NCI-H2227 treated with DMSO at 0.1 percent for 48 hours (cell line): ENCODE results near the gene BTBD2.
"Not testable (repeated sequence)": the region's sequence is repeated elsewhere in the genome, so short reads cannot be mapped to it uniquely, and the experiment has no call there.

Experiments
- DNase-seq: peaks from one replicate; lab custom pipeline; 2025; lab: John Stamatoyannopoulos, UW

The BTBD2 gene

DNA sequence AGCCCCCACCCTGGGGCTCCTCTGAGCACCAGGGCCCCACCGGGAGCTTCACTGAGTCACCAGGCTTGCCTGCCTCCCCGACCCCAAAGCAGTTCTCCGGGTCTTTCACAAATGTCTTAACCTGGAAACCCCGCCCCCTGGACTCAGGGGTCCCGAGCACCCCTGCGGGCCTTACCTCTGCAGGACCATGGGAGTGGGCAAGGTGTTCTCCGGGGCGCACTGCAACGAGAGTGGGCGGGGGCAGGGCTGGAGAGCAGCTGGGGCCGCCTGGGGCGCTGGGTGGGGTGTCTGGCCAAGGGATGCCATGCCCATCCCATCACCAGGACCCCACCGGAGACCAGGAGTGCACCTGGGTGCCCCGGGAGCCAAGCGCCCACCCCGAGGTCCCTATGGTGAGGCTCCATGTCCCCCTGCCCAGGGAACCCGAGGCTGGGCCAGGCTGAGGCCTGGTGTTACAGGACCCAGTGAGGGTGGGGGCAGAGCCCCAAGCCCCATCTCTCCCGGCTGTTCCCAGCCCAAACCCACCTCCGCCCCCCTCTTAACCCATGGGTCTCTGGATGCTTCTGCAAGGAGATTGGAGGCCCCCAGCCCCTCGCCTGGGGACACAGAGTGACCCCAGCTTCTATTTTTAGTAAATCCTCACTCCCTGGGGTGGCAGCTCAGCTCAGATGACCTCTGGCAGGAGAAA, 24.6 kb upstream of the BTBD2 start:
- DNase-seq = no peak

DNA sequence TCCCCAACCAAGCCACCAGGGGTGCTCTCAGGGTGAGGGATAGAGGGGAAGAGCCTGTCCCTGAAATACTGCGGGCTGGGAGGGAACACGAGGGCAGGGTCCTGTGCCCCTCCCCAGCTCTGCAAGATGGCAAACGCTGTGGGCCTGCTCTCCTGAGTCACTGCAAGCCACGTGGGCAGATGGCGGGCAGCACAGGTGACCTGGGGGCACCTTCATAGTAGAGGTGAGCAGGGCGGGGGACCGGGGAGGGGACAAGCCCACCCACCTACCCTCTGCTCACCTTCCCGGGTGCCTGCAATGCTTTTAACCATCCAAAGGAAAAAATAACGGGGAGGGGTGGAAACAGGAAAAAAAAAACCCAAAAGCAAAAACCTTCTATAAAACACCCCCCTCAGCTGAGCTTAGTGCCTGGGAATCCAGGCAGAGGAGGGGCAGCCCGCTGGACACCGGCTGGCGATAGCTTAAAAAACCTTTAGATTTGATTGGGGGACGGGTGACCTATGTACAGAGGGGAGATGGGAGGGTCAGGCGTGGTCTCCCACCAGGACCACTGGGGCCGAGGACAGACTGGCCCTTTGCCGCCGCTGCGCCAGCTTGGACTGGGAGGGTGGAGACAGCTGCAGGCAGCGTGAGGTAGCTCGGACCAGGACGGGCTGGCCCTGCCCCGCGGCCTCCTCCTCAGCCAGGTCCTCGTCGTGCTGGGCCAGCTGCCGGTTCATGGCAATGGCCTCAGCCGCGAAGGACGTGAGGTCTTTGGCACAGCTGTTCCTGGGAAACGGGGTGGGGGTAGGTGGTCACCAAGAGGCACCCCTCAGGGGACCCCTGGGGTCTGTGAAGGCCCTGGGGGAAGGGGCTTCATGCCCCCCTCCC, 23.8 kb upstream of the BTBD2 start:
- DNase-seq = no peak

GRCh38 chr19:2038284-2039088, 23.0 kb upstream of the BTBD2 start:
- DNase-seq = no peak

DNA sequence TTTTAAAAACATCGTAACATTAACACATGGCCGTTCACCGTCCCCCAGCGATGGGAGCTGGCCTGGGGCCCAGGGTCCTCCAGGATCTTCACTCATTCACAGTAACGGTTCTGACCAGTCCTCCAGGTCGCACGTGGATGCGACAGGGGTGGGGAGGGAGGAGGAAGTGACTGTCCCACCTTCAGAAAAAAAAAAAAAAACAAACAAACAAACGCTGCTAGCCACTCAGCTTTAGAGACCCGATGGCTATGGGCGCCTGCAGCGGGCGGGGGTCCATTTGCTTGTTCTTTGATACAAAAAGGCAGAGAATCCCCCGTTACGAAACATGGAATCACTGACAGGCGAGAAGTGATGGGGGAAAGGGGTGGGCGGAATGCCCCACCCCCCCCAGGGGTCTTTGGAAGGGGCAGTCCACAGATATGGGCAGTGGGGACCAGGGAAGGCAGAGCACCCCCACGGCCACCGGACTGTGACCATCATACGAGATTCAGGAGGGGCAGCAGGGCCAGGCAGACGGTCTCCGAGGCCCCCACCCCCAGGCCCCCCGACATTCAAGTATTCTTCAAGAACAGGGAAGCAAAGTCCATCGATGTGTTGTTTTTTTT, 22.2 kb upstream of the BTBD2 start:
- no peak for DNase-seq

- no peak for DNase-seq
Observed at GRCh38 chr19:2036424-2036823, 20.9 kb upstream of the BTBD2 start.

GRCh38 chr19:2035590-2035991, 20.1 kb upstream of the BTBD2 start:
- DNase-seq = no peak

- DNase-seq = no peak
Observed at GRCh38 chr19:2034729-2035589, 19.4 kb upstream of the BTBD2 start.

- not testable (repeated sequence) for DNase-seq
Observed at GRCh38 chr19:2034253-2034652, 18.7 kb upstream of the BTBD2 start.

DNA sequence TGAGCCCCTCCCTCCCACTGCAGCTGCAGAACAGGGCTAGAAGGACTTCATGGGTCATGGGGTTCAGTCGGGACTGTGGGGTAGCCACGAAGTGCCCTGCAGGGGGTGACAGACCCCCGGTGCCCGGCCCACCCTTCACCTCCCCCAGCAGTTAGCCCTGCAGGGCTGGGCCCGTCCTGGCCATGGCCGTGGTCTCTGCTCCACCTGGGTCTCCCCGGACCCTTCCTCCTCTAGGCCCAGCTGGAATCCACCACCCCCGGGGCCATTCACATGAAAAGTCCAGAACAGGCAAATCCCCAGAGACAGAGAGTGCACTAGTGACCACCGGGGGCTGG, 18.3 kb upstream of the BTBD2 start:
- DNase-seq = no peak

DNA sequence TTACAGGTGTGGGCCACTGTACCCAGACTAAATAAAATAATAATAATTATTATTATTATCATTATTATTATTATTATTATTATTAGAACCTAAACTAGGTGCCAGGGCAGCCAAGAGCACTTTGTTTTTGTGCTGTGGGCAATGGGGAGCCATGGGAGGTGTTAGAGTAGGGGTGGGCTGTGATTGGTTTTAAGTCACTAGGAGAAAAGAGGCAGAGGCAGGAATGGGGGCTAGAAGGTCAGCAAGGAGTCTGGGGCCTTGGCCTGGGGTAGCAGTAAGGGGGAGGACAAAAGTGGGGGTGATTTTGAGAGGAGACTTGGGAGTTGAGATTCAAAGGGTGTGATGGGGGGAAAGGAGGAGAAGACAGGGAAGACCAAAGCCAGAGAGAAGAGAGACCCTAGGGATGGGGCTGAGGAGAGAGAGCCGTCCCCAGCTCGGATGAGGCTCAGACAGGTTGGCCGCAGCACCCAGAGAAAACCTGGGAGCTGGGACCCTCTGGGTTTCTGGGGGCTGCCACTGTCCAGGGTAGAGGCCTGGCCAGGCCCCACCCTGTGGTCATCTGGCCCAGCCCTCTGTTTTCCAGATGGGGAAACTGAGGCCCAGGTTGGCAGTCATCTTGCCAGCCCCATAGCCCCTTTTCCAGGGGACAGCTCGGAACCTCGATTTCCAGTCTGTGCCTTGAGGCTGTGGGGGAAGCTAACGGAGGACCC, 17.8 kb upstream of the BTBD2 start:
- no peak for DNase-seq

GRCh38 chr19:2032296-2032941, 16.9 kb upstream of the BTBD2 start:
- DNase-seq = peak; percentile 24

- no peak for DNase-seq
Observed at GRCh38 chr19:2027361-2027760, 11.8 kb upstream of the BTBD2 start.

- no peak for DNase-seq
Observed at GRCh38 chr19:2026770-2027169, 11.3 kb upstream of the BTBD2 start.

GRCh38 chr19:2022289-2022688, 6.8 kb upstream of the BTBD2 start:
- no peak for DNase-seq

DNA sequence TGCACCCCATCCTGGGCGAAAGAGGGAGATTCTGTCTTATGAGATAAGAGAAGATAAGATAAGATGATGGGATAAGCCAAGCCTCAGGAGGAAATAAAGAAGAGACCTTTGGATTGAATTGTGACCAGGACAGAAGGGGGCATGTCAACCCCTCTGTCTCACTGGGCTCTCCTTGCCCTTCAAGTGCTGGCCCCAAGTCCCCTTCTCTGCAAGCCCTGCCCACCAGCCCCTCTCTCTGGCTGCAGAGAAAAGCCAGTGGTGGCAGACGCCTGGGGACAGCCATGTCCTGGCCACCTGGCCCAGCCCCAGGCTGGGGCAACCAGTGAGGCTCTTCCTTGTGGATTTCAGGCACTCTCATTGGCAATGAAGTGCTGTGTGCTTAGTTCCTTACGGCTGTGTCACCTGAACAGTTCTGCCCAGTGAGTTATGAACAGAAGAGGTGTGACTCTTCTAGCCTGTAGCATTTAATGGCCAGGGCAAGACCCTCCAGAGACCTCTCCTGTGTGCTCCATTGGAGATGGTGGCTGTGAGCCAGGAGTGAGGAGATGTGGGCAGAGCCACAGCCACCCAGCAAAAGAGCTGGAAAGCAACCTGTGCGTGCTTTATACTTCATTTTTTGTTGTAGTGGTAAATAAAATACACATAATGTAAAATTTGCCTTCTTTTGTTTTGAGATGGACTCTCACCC, 6.1 kb upstream of the BTBD2 start:
- DNase-seq = no peak

DNA sequence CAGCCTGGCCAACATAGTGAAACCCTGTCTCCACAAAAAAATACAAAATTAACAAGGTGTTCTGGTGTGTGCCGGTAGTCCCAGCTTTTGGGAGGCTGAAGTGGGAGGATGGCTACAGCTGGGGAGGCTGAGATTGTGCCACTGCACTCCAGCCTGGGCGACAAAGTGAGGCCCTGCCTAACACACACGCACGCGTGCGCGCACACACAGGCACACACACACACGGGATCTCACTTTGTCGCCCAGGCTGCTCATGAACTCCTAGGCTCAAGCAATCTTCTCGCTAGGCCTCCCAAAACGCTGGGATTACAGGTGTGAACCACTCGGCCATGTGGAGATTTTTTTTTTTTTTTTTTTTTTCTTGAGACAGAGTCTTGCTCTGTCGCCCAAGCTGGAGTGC, 3.2 kb upstream of the BTBD2 start:
- DNase-seq = no peak

GRCh38 chr19:2016041-2016807, 710 bp upstream of the BTBD2 start:
- DNase-seq = peak; percentile 14

- DNase-seq = peak; percentile 2
Observed at GRCh38 chr19:2014731-2015607, 545 bp downstream of the BTBD2 start.
